GM19351 (cell line): ENCODE results near the gene CDC42BPG.
A peak's percentile ranks its signal among the peaks of the same experiment; 100 is the strongest.
"Not testable (repeated sequence)": the region's sequence is repeated elsewhere in the genome, so short reads cannot be mapped to it uniquely, and the experiment has no call there.

Experiments used
- ATAC-seq: cut with Tn5 transposase; IDR thresholded peaks from one replicate; pipeline ENCODE4 v1.9.1; 2021; ENCODE audit warnings: mild to moderate bottlenecking, moderate library complexity; ENCODE audit not compliant: unreplicated experiment

Gene CDC42BPG

DNA sequence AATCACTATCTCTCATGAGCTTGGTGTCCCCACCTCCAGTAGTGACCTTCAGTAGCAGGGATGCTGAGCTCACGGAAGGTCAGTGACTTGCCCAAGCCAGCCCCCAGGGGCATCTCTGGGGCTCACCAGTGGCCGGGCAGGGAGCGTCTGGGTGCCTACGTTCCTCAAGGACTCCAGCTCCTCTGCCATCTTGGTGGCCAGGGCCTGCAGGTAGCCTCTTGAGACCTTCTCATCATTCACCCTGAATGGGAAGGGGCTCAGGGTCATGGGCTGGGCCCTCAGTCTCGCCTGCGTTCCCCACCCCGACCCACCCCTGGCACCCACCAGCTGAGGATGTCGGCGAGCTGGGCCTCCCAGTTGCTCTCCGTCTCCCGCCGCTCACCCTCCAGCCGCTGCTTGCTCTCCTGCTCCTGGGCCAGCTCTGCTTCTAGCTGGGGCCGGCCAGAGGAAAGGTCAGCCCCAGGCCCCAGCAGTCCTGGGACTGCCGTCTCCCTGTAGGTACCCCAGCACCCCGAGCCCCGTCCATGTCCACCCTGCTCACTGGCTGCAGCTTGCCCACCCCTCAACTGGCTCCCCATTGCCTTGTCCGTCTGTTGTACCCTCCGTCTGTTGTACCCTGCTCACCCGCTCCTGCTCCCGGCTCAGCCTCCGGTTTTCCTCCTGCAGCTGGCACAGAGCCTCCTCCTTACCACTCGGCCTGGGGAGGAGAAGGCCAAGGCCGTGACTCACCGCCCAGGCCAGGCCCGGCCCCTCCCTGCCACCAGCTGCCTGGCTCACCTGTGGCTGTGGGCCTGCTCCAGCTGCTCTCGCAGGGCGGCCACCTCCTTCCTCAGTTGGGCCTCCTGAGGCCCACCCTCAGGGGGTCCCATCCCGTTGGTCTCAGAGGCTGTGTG lies 9.5 kb downstream of the CDC42BPG start:
- ATAC-seq = no peak

DNA sequence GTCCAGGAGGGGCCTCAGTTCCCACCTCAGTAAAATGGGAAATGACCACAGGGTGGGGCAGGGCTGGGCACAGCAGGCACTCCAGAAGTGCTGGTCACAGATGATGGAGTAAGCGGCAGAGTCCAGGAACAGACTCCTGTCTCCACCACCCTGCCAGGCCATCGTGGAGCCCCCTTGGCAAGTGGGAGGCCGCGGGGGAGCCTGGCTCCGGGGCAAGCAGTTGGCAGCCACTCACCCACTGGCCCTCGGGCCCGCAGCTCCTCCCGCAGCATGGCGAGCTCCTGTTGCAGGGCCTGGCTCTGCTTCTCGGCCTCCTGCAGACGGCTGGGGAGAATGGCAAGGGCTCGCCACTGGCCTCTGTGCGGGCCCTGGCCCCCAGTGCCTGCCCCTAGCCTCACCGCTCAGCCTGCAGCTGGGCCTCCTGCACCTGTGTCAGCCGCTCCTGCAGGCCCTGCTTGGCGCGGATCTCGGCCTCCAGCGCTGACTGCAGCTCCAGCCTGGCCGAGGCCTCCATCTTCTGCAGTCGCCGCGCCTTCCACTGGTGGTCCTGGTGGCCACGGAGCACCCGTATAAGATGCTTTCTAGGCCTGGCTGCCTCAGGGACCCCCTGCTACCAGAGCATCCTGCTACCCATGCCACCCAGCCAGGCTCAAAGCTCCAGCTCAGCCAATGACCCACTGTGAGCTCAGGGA lies 10.3 kb downstream of the CDC42BPG start:
- ATAC-seq = no peak

DNA sequence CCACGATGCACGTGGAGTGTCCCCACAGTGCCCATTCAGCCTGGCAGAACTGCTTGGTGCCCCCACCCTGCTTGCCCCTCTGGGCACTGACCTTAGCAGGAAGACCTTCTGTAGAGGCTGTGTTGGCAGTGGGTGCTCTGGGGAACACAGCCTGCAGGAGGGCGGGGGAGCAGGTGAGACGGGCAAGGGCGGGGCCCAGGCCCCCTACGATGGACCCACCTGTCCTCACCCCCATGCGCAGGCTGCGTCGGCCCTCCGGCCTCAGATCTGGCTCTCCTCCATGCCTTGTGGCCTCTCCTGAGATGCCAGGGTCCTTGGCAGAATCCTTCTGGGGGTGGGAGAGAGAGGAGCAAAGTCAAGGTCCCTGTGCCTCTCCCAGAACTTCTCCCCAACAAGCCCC lies 10.9 kb downstream of the CDC42BPG start:
- ATAC-seq = no peak

DNA sequence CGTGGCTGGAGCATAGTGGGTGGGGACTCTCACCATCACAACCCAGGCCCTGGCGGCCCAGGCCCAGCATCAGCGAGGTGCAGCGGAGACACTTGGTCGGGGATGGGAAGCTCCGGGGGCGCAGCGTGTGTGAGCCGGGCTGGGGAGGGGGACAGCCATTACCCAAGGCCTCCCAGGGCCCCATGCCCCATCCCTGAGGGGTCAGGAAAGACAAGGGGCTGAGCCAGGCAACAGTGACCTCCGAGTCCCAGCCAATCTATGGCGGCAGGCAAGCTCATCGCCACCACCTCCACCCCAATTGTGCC lies 11.3 kb downstream of the CDC42BPG start:
- ATAC-seq = no peak

DNA sequence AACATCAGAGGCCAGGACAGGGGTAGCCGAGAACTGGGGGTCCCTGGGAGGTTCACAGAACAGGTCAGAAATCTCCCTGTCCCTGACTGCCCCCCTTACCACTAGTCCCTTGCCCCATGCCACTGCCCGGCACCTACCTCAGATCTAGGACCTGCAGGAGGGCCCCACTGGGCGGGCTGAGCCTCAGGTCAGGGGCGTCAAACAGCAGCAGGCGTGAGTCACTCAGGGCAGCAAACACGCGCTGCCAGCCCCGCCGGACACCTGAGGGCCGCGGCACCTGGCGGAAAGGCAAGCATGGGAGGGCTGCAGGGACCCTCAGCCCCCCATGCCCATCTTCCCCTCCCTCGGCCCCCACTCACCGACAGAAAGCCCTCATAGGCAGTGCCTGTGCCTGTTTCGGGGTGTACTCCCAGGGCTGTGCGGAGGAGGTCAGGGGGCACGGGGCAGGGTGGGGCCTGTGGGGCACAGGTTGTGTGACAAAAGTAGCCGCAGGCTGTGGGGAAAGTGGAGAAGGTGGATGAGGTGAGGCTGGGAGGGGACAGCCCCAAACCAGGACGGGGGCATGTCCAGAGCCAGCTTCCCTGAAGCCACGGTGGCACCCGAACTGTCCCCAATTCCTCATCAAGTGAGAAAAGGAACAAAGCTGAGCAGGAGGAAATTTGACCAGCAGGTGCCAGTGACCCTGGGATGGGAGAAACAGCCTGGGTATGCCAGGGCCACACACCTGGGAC lies 11.8 kb downstream of the CDC42BPG start:
- no peak for ATAC-seq

DNA sequence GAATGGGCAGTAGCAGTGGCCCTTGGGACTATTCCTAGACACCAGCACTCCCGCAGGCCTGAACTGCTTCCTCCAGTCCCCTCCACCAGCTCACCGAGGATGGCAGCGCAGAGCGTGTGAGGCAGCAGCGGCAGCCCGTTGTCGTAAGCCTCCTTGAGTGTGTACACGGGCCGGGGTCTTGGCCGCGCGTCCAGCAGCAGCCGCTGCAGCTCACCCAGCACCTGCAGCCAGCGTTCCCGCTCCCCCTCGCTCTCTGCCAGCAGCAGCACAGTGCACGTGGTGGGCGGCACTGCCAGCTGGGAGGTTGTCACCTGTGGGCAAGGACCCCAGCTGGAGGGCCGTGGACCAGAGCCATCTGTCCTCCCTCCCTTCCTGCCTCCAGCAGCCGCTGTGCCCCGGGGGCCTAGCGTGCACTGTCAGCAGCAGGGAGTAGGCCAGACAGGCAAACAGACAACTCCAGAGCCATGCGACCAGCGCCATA lies 13.0 kb downstream of the CDC42BPG start:
- no peak for ATAC-seq

DNA sequence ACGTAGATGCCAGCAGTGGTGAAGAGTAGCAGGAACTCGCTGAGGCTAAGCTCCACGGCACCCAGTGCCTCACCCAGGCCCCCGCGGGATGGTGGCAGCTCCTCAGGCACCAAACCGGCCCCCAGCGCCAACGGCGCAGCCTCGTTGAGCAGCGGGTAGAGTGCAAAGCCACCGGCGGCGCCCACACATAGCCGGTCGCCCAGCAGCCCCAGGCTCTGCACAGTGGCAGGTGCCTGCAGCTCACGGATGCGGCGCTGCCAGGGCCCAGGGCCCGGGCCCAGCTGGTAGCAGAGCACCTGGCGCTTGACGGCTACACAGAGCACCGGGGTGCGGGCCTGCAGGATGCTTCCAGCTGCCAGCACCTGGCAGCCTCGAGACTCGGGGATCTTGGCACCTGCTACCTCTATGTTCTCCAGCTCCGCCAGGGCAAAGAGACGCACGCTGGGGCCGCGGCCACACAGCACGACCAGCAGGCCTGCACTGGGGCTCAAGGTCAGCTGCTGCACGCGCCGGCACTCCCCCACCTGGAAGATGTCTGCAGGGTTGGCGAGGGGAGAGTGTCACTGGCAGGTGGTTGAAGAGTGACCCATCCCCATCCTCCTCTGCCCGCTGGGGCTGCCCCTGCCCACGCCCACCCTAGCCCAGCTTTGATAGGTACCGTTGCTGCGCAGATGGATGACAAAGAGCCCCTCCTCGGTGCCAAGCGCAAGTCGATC lies 14.8 kb downstream of the CDC42BPG start:
- no peak for ATAC-seq

DNA sequence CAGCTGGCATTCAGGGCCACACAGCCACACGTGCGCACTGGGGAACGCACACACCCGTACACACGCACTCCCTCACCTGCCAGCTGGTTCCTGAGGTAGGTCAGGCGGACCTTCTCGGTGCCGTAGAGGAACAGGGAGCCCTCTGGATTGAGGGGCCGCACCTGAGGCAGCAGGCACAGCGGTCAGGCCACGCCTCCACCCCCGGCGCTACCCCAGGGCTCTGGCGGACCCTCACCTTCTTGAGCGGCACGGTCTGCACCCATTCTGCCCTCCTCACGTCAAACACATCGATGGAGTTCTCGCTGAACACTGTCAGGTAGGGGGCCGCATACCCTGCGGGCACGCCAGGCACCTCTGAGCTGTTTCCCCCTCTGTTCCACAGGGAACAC lies 17.0 kb downstream of the CDC42BPG start:
- no peak for ATAC-seq

DNA sequence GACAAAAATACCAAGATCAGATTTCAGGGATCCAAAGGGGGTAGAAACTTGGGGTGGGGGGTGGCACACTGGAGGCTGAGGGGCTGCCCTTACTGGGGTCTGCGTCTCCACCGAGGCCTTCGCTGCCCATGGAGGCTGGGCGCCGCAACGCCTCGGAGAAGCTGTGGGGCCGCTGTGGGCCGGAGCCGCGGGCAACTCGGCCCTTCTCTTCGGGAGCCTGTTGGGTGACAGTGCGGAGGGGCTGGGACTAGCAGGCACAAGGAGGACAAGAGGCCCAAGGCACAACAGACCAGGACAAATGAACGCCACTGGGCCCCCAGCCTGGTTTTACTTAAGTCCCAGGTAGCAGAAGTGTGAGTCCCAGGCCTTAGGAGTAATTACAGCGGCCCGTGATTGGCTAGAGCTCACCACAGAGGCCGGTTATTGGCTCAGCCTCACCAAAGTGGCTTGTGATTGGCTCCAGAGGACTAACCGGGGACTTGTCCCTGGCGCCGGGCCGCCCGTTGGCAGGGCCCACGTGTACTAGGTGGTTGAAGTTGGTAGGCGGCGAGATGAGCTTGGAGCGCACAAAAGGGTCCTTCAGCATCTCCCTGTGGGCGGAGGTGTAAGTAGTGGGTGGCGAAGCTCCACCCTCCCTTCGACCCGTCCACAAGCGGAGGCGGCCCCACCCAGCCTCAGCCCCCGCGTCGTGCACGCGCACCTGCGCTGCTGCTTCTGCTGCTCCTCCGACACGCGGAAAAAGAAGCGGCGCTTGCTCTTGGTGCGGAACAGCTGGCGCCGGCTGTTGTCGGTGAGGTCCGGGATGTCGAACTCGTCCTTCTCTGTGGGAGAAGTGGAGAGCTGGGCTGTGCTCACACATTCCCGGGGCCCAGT lies 17.6 kb downstream of the CDC42BPG start:
- ATAC-seq = no peak

DNA sequence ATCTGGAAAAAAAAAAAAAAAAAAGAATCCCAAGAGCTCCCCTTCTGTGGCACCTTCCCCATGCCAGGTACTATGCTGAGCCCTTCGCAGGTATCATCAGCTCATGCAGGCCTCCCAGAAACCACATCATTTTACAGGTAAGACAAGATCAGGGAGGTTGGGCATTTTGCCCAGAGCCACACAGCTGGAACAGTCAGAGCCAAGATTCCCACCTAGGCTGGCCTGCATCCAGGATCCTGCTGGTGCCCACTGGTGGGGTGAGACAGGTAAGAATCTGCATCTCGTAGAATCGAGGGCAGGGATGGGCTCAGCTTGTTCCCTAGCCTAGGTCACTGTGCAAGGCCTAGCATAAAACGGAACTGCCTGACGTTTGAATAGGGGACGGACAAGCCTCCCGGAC lies 18.4 kb downstream of the CDC42BPG start:
- no peak for ATAC-seq

DNA sequence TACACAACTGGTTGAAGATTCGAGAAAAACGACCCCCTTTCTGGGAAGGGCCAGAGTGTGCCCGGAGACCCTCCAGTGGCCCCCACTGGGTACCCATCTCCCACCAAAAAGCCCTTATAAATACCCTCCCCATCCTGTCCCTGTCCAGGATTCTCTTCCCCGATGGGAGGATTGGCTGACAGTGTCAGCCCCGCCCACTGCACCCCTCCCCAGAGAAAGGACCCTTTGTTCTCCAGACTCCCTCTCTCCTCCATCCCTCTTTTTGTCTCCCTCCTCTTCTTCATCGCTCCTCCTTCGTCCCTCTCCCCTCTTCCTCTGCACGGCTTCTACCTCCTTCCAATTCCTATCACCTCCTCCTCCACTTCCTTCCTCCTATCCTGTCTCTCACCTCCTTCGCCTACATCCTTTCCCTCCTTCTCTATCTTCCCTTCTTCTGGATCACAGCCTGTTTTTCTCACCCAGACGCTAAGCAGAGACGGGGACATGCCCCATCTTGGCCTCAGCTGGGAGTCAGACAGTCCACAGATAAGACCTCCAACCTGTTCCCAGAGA lies 20.8 kb downstream of the CDC42BPG start:
- no peak for ATAC-seq

DNA sequence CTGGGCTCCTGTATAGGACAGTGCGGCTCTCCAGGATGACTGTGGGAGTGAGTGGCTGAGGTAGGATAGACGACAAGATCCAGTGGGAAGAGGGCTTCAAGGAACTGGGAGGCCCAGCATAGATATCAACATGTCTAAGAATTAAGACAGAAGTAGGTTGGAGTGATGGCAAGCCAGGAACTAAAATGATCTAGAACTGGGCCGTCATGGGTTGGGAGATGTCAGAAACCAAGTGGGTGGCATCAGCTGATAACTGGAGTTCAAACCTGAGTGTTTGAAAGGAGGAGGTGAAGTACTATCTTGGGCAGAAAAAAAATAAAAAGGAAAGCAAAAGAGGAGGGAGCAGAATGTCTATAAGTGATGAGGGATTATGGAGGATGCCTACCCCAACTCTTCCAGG lies 27.0 kb downstream of the CDC42BPG start:
- ATAC-seq = no peak

DNA sequence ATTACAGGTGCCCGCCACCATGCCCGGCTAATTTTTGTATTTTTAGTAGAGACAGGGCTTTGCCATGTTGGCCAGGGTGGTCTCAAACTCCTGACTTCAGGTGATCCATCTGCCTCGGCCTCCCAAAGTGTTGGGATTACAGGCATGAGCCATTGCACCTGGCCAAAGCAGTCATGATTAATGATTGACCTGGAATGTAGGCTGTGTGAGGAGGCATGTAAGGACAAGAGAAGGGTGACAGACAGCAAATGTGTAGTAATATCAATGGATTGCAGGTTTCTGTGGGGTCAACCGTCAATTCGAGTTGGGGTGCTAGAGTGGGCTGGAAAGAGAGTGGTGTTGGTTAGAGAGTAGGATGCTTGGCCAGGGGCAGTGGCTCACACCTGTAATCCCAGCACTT lies 29.0 kb downstream of the CDC42BPG start:
- ATAC-seq = not testable (repeated sequence)

DNA sequence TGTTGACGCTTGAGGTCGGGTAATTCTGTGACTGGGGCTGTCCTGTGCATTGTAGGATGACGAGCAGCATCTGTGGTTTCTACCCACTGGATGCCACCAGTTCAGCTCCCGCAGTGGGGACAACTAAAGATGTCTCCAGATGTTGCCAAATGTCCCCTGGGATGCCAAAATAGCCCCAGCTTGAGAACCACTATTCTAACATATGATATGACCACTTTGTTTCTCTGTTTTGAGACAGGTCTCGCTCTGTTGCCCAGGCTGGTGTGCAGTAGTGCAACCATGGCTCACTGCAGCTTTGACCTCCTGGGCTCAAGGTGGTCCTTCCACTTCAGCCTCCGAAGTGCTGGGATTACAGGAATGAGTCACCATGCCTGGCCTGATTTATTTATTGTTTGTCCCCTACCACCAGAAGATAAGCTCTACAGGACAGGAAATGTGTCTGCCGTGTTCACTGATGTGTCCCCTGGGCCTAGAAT lies 29.7 kb downstream of the CDC42BPG start:
- peak; percentile 56 for ATAC-seq

DNA sequence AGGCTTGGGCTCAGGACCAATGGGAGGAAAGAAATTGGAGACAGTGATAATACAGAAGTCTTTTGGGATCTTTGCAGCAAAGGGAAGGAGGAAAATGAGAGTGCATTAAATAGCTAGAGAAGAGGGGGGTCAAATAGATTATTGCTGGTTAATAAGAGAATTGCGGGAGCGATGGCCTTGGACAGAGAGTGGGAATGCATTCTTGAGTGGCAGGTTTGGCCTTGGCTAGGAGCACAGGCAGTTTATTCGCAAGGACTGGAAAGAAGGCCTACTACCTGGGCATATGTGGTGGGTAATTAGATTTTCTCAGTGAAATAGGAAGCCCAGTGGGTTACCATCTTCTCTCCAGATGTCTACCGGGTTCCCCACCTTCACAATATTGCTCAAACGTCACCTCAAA lies 30.6 kb downstream of the CDC42BPG start:
- ATAC-seq = no peak

DNA sequence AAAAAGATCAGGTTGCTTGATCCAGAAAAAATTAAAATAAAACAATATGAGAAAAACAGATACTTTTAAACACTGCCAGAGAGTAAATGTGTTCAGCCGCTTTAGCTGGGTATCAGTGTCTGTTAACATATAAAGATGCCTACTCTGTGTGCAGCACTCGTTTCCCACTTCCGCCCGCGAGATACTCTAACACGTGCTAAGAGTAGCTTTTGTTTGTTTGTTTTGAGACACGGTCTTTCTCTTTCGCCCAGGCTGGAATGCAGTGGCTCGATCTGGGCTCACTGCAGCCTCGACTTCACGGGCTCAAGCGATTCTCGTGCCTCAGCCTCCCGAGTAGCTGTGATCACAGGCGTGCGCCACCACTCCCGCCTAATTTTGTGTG lies 33.6 kb downstream of the CDC42BPG start:
- no peak for ATAC-seq

DNA sequence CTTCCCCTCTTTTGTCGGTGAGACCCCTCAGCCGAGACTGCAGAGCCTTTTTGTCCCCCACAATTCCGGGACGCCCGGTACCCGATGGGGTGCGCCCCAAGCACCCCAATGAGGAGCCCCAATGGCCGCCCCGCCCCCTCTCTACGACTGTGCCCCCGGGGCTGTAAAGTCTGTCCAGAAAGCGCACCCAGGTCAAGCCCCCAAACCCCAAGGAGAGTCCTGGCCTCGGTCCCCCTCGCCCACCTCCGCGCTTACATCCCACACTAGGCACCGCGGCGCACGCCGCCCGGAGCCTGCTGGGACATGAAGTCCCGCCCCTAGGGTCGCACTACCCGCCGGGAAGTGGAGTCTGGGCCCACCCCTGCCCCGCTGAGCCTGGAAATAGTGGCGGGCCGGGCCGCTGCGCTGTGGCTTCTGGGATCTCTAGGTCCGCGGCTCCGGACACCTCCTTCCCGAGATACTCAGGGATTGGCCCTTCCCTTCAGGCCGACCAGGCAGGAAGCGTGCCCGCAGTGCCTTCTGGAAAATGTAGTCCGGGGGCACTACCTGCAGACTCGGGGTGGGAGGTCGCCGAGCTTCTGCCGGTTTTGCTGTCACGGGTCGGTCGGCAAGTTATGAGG lies 34.1 kb downstream of the CDC42BPG start, which contains the start of gene MEN1:
TSS of gene MEN1 (minus strand) at position 281 of the 620 bp plus-strand sequence. CDS start 442 bp downstream, outside the sequence.
- peak; percentile 66 for ATAC-seq

DNA sequence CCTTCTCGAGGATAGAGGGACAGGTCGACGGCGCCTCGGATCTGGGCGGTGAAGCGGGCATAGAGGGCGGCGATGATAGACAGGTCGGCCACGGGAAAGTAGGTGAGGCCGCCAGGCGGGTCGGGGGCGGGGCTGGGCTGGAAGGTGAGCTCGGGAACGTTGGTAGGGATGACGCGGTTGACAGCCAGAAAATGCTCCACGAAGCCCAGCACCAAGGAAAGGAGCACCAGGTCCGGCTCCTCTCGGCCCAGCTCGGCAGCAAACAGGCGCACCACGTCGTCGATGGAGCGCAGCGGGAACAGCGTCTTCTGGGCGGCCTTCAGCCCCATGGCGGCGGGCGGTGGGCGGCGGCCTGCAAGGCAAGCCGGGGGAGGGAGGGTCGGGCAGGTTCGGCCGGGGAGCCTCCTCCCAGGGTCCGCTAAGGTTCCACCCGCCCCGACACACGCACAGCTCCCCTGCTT lies 34.6 kb downstream of the CDC42BPG start:
- ATAC-seq = no peak

DNA sequence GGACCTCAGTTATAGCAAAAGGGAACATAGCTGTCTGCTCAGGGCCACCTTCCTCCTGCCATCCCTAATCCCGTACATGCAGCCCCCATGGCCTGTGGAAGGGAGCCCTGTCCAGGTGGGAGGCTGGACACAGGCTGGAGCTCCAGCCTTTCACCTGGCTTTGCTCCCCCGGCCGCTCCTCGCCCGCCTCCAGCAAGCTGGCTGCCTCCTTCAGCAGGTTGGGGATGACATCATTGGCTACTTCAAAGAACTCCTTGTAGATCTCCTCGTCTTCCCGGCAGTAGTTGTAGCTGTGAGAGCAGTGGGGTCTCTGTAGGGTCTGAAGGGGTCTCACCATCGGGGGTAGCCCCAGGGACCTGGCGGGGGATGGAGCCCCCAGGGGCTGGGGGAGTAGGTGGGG lies 39.0 kb downstream of the CDC42BPG start:
- ATAC-seq = no peak
